MV-4-11 (cell line): Measurements from ENCODE around the gene PLA2G3.
"Not testable (repeated sequence)": the region's sequence is repeated elsewhere in the genome, so short reads cannot be mapped to it uniquely, and the experiment has no call there.

ENCODE experiments used
- DNase-seq: peaks from one replicate; lab custom pipeline; 2025; lab: John Stamatoyannopoulos, UW

The PLA2G3 gene

GRCh38 chr22:31122532-31123291 lies 17.6 kb downstream of the PLA2G3 start, which contains the start of gene INPP5J:
Gene INPP5J (plus strand): TSS chr22:31122966. CDS start chr22:31123015, 49 bp downstream.
- no peak for DNase-seq

GRCh38 chr22:31122196-31122531 lies 18.1 kb downstream of the PLA2G3 start:
- no peak for DNase-seq

GRCh38 chr22:31121403-31121802 lies 18.9 kb downstream of the PLA2G3 start:
- DNase-seq: no peak

GRCh38 chr22:31120642-31121041 lies 19.7 kb downstream of the PLA2G3 start:
- DNase-seq: no peak

- no peak for DNase-seq
Observed at GRCh38 chr22:31120230-31120629, 20.1 kb downstream of the PLA2G3 start.

- no peak for DNase-seq
Observed at GRCh38 chr22:31119026-31119717, 21.1 kb downstream of the PLA2G3 start.

- DNase-seq: no peak
Observed at GRCh38 chr22:31118046-31118820, 22.1 kb downstream of the PLA2G3 start.

GRCh38 chr22:31112547-31113091 lies 27.7 kb downstream of the PLA2G3 start:
- DNase-seq: not testable (repeated sequence)

- no peak for DNase-seq
Observed at GRCh38 chr22:31107894-31108218, 32.5 kb downstream of the PLA2G3 start.

- peak; percentile 94 for DNase-seq
Observed at GRCh38 chr22:31107178-31107893, 33.0 kb downstream of the PLA2G3 start, which contains the start of gene SELENOM. Gene SELENOM (minus strand): TSS chr22:31107568. CDS start chr22:31107505, 63 bp downstream.

- no peak for DNase-seq
Observed at GRCh38 chr22:31106731-31107177, 33.6 kb downstream of the PLA2G3 start.

- DNase-seq: no peak
Observed at GRCh38 chr22:31106001-31106571, 34.2 kb downstream of the PLA2G3 start.

GRCh38 chr22:31105282-31105929 lies 34.9 kb downstream of the PLA2G3 start:
- DNase-seq: no peak

- DNase-seq: no peak
Observed at GRCh38 chr22:31104869-31105268, 35.4 kb downstream of the PLA2G3 start.

GRCh38 chr22:31103899-31104694 lies 36.2 kb downstream of the PLA2G3 start:
- no peak for DNase-seq

GRCh38 chr22:31103111-31103510 lies 37.2 kb downstream of the PLA2G3 start:
- no peak for DNase-seq

- peak; percentile 43 for DNase-seq
Observed at GRCh38 chr22:31102441-31103081, 37.7 kb downstream of the PLA2G3 start.

- DNase-seq: no peak
Observed at GRCh38 chr22:31100762-31101525, 39.4 kb downstream of the PLA2G3 start.
